Loucy (cell line): ENCODE results near the gene SCAANT1.
A peak's percentile ranks its signal among the peaks of the same experiment; 100 is the strongest.

Source experiments
- H2AFZ ChIP-seq: fragments of 200-600 bp; sonication (generic); 2 replicates; pipeline ENCODE4 v1.6.0; 2016; ENCODE audit warnings: antibody characterized with exemption, mild to moderate bottlenecking, low read length, moderate library complexity
- H3F3A ChIP-seq: fragments of 200-600 bp; 2 replicates; pipeline ENCODE4 v1.6.0; 2016; ENCODE audit warnings: antibody characterized with exemption, low read depth, mild to moderate bottlenecking
- H3K27me3 ChIP-seq: fragments of 200-600 bp; sonication (generic); 2 replicates; pipeline ENCODE4 v1.6.1; 2014; ENCODE audit warnings: low read length, mild to moderate bottlenecking; ENCODE audit not compliant: insufficient read depth, poor library complexity, severe bottlenecking
- H3K36me3 ChIP-seq: fragments of 200-600 bp; sonication (generic); 2 replicates; pipeline ENCODE4 v1.6.1; 2016; ENCODE audit warnings: low read length; ENCODE audit not compliant: insufficient read depth
- H3K4me1 ChIP-seq: fragments of 200-600 bp; sonication (generic); 2 replicates; pipeline ENCODE4 v1.5.1; 2014; ENCODE audit warnings: low read length, mild to moderate bottlenecking; ENCODE audit not compliant: insufficient read depth, poor library complexity, severe bottlenecking
- H3K4me2 ChIP-seq: fragments of 200-600 bp; sonication (generic); 2 replicates; pipeline ENCODE4 v1.6.0; 2014; ENCODE audit warnings: antibody characterized with exemption, low read length, low read depth, mild to moderate bottlenecking; ENCODE audit not compliant: poor library complexity, severe bottlenecking
- H3K4me3 ChIP-seq: fragments of 200-600 bp; sonication (generic); 2 replicates; pipeline ENCODE4 v1.5.1; 2014; ENCODE audit warnings: low read length, mild to moderate bottlenecking, mixed read lengths; ENCODE audit not compliant: poor library complexity, severe bottlenecking
- H3K79me2 ChIP-seq: fragments of 200-600 bp; sonication (generic); 2 replicates; pipeline ENCODE4 v1.6.1; 2014; ENCODE audit warnings: low read length; ENCODE audit not compliant: insufficient read depth
- H3K9ac ChIP-seq: fragments of 200-600 bp; sonication (generic); 2 replicates; pipeline ENCODE4 v1.6.0; 2014; ENCODE audit warnings: mild to moderate bottlenecking, low read depth, low read length, moderate library complexity; ENCODE audit not compliant: poor library complexity, severe bottlenecking
- H3K9me2 ChIP-seq: fragments of 200-600 bp; sonication (generic); replicated peaks from 2 replicates; pipeline ENCODE4 v1.6.1; 2016; ENCODE audit warnings: low read depth, low read length, mixed read lengths
- H3K9me3 ChIP-seq: fragments of 200-600 bp; sonication (generic); 2 replicates; pipeline ENCODE4 v1.6.1; 2014; ENCODE audit warnings: mild to moderate bottlenecking, antibody characterized with exemption, low read length, low read depth; ENCODE audit not compliant: insufficient read depth
- H4K20me1 ChIP-seq: fragments of 200-600 bp; sonication (generic); 2 replicates; pipeline ENCODE4 v1.6.0; 2014; ENCODE audit warnings: antibody characterized with exemption, low read length, mild to moderate bottlenecking; ENCODE audit not compliant: insufficient read depth, poor library complexity, severe bottlenecking
- CTCF ChIP-seq: fragments of 200-600 bp; sonication (generic); conservative IDR thresholded peaks from 2 replicates; pipeline ENCODE4 v1.5.1; 2014; ENCODE audit warnings: mild to moderate bottlenecking, antibody characterized with exemption, low read length
- EZH2phosphoT487 ChIP-seq: fragments of 200-600 bp; IDR thresholded peaks from 2 replicates; pipeline ENCODE4 v1.6.1; 2018; ENCODE audit warnings: antibody characterized with exemption, mild to moderate bottlenecking, moderate library complexity, borderline replicate concordance

The SCAANT1 gene

GRCh38 chr3:63911873-63912767 lies at the start of gene SCAANT1:
Gene SCAANT1, minus strand, starts transcription at chr3:63912383.
- peak within 1 kb of the TSS; percentile 62; the same call in 1 of the 2 replicates for H2AFZ ChIP-seq

GRCh38 chr3:63961891-63962290 lies 49.7 kb upstream of the SCAANT1 start:
- Histone ChIP-seq H3K9me2 (no peaks in the 10 kb centered on the region), H3K4me2 (no peak overlapping the region)

More at GRCh38 chr3:63911873-63912767, at the start of gene SCAANT1:
- Histone ChIP-seq H4K20me1 (peaks cover 37% of the 10 kb centered on the region), H3K4me1 (peaks cover 27% of the 10 kb centered on the region), H3K36me3 (peaks cover 14% of the 10 kb centered on the region; the same call in 1 of the 2 replicates), H3K9me3 (no peaks in the 10 kb centered on the region), H3K9ac (peak within 1 kb of the TSS; percentile 70), H3K79me2 (peaks cover 80% of the 10 kb centered on the region), H3K9me2 (no peaks in the 10 kb centered on the region), H3K4me2 (peak within 1 kb of the TSS; percentile 93), H3F3A (no peaks in the 10 kb centered on the region; the same call in 1 of the 2 replicates), H3K27me3 (no peaks in the 10 kb centered on the region), H3K4me3 (peak within 1 kb of the TSS; percentile 83)
- no peak for TF ChIP-seq CTCF
- TF ChIP-seq EZH2phosphoT487, result no peak

GRCh38 chr3:63960048-63960711 lies 48.0 kb upstream of the SCAANT1 start:
- H3K4me3 ChIP-seq, result no peak overlapping the region

More at GRCh38 chr3:63961891-63962290, 49.7 kb upstream of the SCAANT1 start:
- peaks cover 32% of the 10 kb centered on the region for H4K20me1 ChIP-seq
- no peaks in the 10 kb centered on the region for H3K27me3 ChIP-seq
- no peak overlapping the region for H3K4me3 ChIP-seq
- H3K4me1 ChIP-seq, result peaks cover 24% of the 10 kb centered on the region
- no peak overlapping the region for H2AFZ ChIP-seq
- H3K9ac ChIP-seq, result no peak overlapping the region
- H3F3A ChIP-seq, result peaks cover 4% of the 10 kb centered on the region; the same call in 1 of the 2 replicates
- H3K36me3 ChIP-seq, result peaks cover 9% of the 10 kb centered on the region
- H3K9me3 ChIP-seq, result no peaks in the 10 kb centered on the region
- TF ChIP-seq EZH2phosphoT487 (no peak), CTCF (peak; percentile 76)
- H3K79me2 ChIP-seq, result peaks cover 71% of the 10 kb centered on the region

More at GRCh38 chr3:63960048-63960711, 48.0 kb upstream of the SCAANT1 start:
- Histone ChIP-seq H3F3A (no peaks in the 10 kb centered on the region), H3K9me3 (no peaks in the 10 kb centered on the region), H3K4me1 (peaks cover 18% of the 10 kb centered on the region), H3K4me2 (no peak overlapping the region), H3K9me2 (no peaks in the 10 kb centered on the region), H2AFZ (no peak overlapping the region), H3K36me3 (peaks cover 26% of the 10 kb centered on the region), H3K27me3 (no peaks in the 10 kb centered on the region), H3K9ac (no peak overlapping the region), H3K79me2 (peaks cover 70% of the 10 kb centered on the region), H4K20me1 (peaks cover 35% of the 10 kb centered on the region)
- TF ChIP-seq CTCF (no peak), EZH2phosphoT487 (no peak)
